HL-60 (cell line): ENCODE results near the gene ZCCHC2.

ENCODE experiments used
- GABPA ChIP-seq: IDR thresholded peaks from 2 replicates; pipeline ENCODE4 v1.6.1; 2012; ENCODE audit warnings: low read depth
- POLR2AphosphoS5 ChIP-seq: IDR thresholded peaks from 2 replicates; pipeline ENCODE4 v1.6.1; 2012; ENCODE audit warnings: low read depth
- SPI1 ChIP-seq: IDR thresholded peaks from 2 replicates; pipeline ENCODE4 v1.6.1; 2012; ENCODE audit warnings: low read depth, mild to moderate bottlenecking, borderline replicate concordance
- TF ChIP-seq, protein P1 (sequence below): IDR thresholded peaks from one replicate; pipeline ENCODE4 v1.5.1; 2011; ENCODE audit warnings: low read length, control low read depth, inconsistent platforms; ENCODE audit not compliant: insufficient read depth
- TF ChIP-seq, protein P2 (sequence below): IDR thresholded peaks from 2 replicates; pipeline ENCODE4 v1.6.1; 2012; ENCODE audit warnings: low read depth; ENCODE audit not compliant: insufficient replicate concordance

DNA sequence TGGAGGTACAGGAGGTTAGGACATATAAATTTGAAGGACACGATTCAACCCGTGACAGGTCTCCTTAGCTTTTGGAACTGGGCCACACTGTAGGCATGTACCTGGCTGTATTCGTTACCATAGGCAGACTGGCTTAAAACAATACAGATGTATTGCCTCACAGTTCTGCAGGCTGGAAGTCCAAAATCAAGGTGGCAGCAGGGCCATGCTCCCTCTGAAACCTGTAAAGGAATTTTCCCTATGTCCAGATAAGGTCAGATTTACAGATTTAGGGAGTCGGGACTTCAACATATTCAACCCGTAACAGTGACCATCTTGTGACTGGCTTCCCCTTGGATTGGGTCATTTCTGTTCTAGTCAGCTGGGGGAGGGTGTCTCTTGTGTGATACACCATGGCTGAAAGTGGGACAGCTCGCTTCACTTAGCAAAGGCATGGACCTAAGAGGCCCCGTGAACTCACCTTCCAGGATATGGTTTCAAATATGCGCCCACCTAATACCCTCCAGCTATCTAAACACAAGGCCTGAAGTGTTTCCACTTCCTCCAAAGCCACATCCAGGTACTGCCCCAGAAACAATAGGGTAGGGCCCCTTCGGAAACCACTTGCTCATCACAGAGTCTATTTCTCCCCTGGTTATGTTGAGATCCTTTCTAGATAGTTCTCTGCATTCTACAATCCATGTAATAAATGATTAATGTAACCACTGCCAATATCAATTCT is 85.0 kb downstream of the ZCCHC2 start:
- TF ChIP-seq, protein P1, sequence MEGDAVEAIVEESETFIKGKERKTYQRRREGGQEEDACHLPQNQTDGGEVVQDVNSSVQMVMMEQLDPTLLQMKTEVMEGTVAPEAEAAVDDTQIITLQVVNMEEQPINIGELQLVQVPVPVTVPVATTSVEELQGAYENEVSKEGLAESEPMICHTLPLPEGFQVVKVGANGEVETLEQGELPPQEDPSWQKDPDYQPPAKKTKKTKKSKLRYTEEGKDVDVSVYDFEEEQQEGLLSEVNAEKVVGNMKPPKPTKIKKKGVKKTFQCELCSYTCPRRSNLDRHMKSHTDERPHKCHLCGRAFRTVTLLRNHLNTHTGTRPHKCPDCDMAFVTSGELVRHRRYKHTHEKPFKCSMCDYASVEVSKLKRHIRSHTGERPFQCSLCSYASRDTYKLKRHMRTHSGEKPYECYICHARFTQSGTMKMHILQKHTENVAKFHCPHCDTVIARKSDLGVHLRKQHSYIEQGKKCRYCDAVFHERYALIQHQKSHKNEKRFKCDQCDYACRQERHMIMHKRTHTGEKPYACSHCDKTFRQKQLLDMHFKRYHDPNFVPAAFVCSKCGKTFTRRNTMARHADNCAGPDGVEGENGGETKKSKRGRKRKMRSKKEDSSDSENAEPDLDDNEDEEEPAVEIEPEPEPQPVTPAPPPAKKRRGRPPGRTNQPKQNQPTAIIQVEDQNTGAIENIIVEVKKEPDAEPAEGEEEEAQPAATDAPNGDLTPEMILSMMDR: no peak
- TF ChIP-seq POLR2AphosphoS5 (no peak), SPI1 (no peak), GABPA (no peak)
- TF ChIP-seq, protein P2, sequence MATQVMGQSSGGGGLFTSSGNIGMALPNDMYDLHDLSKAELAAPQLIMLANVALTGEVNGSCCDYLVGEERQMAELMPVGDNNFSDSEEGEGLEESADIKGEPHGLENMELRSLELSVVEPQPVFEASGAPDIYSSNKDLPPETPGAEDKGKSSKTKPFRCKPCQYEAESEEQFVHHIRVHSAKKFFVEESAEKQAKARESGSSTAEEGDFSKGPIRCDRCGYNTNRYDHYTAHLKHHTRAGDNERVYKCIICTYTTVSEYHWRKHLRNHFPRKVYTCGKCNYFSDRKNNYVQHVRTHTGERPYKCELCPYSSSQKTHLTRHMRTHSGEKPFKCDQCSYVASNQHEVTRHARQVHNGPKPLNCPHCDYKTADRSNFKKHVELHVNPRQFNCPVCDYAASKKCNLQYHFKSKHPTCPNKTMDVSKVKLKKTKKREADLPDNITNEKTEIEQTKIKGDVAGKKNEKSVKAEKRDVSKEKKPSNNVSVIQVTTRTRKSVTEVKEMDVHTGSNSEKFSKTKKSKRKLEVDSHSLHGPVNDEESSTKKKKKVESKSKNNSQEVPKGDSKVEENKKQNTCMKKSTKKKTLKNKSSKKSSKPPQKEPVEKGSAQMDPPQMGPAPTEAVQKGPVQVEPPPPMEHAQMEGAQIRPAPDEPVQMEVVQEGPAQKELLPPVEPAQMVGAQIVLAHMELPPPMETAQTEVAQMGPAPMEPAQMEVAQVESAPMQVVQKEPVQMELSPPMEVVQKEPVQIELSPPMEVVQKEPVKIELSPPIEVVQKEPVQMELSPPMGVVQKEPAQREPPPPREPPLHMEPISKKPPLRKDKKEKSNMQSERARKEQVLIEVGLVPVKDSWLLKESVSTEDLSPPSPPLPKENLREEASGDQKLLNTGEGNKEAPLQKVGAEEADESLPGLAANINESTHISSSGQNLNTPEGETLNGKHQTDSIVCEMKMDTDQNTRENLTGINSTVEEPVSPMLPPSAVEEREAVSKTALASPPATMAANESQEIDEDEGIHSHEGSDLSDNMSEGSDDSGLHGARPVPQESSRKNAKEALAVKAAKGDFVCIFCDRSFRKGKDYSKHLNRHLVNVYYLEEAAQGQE: no peak
